Adipocyte (in vitro differentiated cells): ENCODE measurements around the gene PALB2.
A peak's percentile ranks its signal among the peaks of the same experiment; 100 is the strongest.

ENCODE experiments used
- DNase-seq: peaks from one replicate; pipeline ENCODE4 v3.0.0-alpha.2; 2015; ENCODE audit warnings: low read depth
- H3K27me3 ChIP-seq: replicated peaks from 2 replicates; pipeline ENCODE4 v1.7.0; 2013; ENCODE audit warnings: mild to moderate bottlenecking, low read length, moderate library complexity; ENCODE audit not compliant: control insufficient read depth, insufficient read depth
- H3K36me3 ChIP-seq: 2 replicates; pipeline ENCODE4 v1.7.0; 2013; ENCODE audit warnings: low read length, mild to moderate bottlenecking, moderate library complexity; ENCODE audit not compliant: control insufficient read depth, insufficient read depth, severe bottlenecking
- H3K4me1 ChIP-seq: 2 replicates; pipeline ENCODE4 v1.7.0; 2013; ENCODE audit warnings: mild to moderate bottlenecking, low read length, moderate library complexity; ENCODE audit not compliant: control insufficient read depth, insufficient read depth
- H3K4me3 ChIP-seq: 2 replicates; pipeline ENCODE4 v1.7.0; 2013; ENCODE audit warnings: mild to moderate bottlenecking, low read length, moderate library complexity
- H3K9ac ChIP-seq: 2 replicates; pipeline ENCODE4 v1.7.0; 2013; ENCODE audit warnings: mild to moderate bottlenecking, low read length, moderate library complexity
- H3K9me3 ChIP-seq: 2 replicates; pipeline ENCODE4 v1.7.0; 2013; ENCODE audit warnings: mild to moderate bottlenecking, low read length, moderate library complexity; ENCODE audit not compliant: control insufficient read depth

The PALB2 gene

GRCh38 chr16:23562505-23562904 lies 78.6 kb downstream of the PALB2 start:
- Histone ChIP-seq H3K9me3 (no peaks in the 10 kb centered on the region), H3K27me3 (no peaks in the 10 kb centered on the region), H3K36me3 (peaks cover 81% of the 10 kb centered on the region), H3K4me3 (no peak overlapping the region), H3K9ac (no peak overlapping the region), H3K4me1 (peaks cover 30% of the 10 kb centered on the region)
- DNase-seq, result no peak

GRCh38 chr16:23561586-23561985 lies 79.5 kb downstream of the PALB2 start:
- DNase-seq, result no peak
- H3K4me1 ChIP-seq, result peaks cover 32% of the 10 kb centered on the region
- H3K36me3 ChIP-seq, result peaks cover 72% of the 10 kb centered on the region
- no peak overlapping the region for H3K9ac ChIP-seq
- no peak overlapping the region for H3K4me3 ChIP-seq
- H3K9me3 ChIP-seq, result no peaks in the 10 kb centered on the region
- no peaks in the 10 kb centered on the region for H3K27me3 ChIP-seq

GRCh38 chr16:23557779-23558702 lies 83.1 kb downstream of the PALB2 start:
- H3K4me3 ChIP-seq, result peak overlapping the region; percentile 89
- H3K36me3 ChIP-seq, result peaks cover 41% of the 10 kb centered on the region
- peak; percentile 66 for DNase-seq
- H3K27me3 ChIP-seq, result no peaks in the 10 kb centered on the region
- H3K9me3 ChIP-seq, result no peaks in the 10 kb centered on the region
- peaks cover 21% of the 10 kb centered on the region for H3K4me1 ChIP-seq
- peak overlapping the region; percentile 89 for H3K9ac ChIP-seq

GRCh38 chr16:23556881-23557778 lies 84.0 kb downstream of the PALB2 start, which contains the start of the genes EARS2 and UBFD1:
EARS2 (minus strand) TSS chr16:23557350; CDS start chr16:23557343, 7 bp downstream.
UBFD1 (plus strand) TSS chr16:23557727; CDS start chr16:23557743, 16 bp downstream.
- Histone ChIP-seq H3K4me3 (peak within 1 kb of the TSS; percentile 89), H3K9ac (peak within 1 kb of the TSS; percentile 89), H3K27me3 (no peaks in the 10 kb centered on the region), H3K9me3 (no peaks in the 10 kb centered on the region), H3K36me3 (peaks cover 40% of the 10 kb centered on the region), H3K4me1 (peaks cover 21% of the 10 kb centered on the region)
- peak; percentile 99 for DNase-seq

- no peak for DNase-seq
- Histone ChIP-seq H3K9me3 (no peaks in the 10 kb centered on the region), H3K9ac (no peak overlapping the region), H3K4me1 (peaks cover 18% of the 10 kb centered on the region), H3K27me3 (no peaks in the 10 kb centered on the region), H3K36me3 (peaks cover 37% of the 10 kb centered on the region), H3K4me3 (no peak overlapping the region)
These were observed 86.6 kb downstream of the PALB2 start for GRCh38 chr16:23554536-23554935.
